SIG-M5 treated with dmso at 0.1 percent for 504 hours (cell line): ENCODE data around the gene GTF2F2.

ENCODE experiments used
- DNase-seq: peaks from one replicate; lab custom pipeline; 2025; ENCODE audit not compliant: unreplicated experiment; lab: John Stamatoyannopoulos, UW

GTF2F2 gene

GRCh38 chr13:45299194-45299593, 178.9 kb downstream of the GTF2F2 start:
- DNase-seq, result no peak

- DNase-seq, result no peak
Observed at GRCh38 chr13:45300190-45300985, 180.1 kb downstream of the GTF2F2 start.

DNA sequence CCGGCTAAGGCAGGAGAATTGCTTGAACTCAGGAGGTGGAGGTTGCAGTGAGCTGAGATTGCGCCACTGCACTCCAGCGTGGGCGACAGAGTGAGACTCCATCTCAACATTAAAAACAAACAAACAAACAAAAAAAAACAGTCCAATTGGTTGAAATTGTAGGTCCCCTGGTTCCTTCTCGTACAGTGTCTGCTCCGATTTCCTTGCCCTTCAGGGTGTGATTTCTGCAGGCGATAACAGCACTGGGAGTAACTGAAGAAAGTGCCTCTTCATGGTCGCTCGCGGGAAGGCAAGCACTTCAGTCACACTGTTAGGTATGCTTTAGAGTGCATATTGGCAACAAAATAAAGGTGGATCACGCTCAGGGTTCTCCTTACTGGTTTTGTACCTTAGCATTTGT, 181.0 kb downstream of the GTF2F2 start:
- DNase-seq, result no peak

GRCh38 chr13:45302507-45302906, 182.2 kb downstream of the GTF2F2 start:
- no peak for DNase-seq

DNA sequence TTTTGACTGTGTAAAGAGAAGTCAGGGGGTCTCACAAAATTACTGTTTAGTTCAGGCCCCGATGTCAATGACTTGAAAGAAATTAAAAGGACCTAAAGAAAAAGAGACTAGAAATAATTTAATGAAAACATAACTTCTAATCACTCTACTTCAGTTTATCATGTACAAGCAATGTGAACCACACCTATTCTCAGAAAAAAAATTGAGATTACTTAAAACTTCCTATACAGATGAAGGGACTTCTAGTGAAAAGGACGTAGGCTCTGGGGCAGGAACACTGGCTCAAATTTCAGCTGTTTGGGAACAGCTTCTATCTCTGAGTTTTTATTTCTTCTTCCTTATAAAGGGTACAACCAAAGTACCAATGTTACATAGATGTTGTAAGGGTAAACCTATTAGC, 182.7 kb downstream of the GTF2F2 start:
- DNase-seq, result no peak

GRCh38 chr13:45303866-45304265, 183.6 kb downstream of the GTF2F2 start:
- DNase-seq, result no peak

DNA sequence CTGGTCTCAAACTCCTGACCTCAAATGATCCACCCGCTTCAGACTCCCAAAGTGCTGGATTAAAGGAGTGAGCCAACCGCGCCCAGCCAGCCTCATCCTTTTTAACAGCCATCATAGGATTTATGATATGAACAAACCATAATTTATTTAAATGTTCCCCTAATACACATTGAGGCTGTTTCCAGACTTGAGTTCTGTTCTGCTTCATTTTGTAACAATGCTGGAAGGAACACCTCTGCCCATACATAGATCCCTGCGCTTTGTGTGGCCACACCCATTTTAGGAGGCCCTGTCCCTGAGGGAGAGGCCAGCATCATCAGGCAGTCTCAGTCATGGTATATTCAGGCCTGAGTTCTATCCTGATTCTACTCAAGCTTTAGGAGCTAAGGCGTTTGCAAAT, 184.8 kb downstream of the GTF2F2 start:
- DNase-seq, result no peak

- DNase-seq, result no peak
Observed at GRCh38 chr13:45306966-45307365, 186.7 kb downstream of the GTF2F2 start.

- DNase-seq, result no peak
Observed at GRCh38 chr13:45310341-45311131, 190.2 kb downstream of the GTF2F2 start.

- DNase-seq, result no peak
Observed at GRCh38 chr13:45314822-45315221, 194.5 kb downstream of the GTF2F2 start.

- no peak for DNase-seq
Observed at GRCh38 chr13:45315520-45316167, 195.3 kb downstream of the GTF2F2 start.

DNA sequence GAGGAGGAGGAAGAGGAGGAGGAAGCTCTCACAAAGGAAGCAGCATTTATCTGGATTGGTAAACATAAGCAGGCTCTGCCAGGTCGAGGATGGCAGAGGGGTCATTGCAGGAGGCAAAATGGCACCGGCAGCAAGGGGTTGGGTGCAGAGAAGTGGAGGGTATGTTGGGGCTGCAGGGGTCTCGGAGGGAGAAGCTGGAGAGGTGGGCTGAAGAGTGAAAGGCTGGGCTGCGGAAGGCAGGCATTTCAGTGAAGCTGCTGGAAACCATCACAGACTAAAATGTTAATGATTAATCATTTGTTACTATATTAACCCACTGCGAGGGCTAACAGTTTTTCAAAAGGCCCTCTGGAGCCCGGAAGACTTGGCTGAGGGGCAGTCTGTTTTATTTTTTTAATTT, 196.0 kb downstream of the GTF2F2 start:
- DNase-seq, result no peak

DNA sequence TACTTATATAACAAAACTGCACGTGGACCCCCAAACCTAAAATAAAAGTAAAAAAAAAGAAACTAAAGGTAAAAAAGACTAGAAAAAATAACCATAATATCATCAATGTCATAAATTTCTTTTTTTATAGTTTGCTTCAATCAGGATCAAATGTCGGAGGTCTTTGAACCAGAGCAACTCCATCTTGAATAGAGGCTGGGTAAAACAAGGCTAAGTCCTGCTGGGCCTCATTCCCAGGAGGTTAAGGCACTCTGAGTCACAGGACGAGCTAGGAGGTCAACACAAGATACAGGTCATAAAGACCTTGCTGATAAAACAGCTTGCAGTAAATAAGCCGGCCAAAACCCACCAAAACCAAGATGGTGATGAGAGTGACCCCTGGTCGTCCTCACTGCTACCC, 196.7 kb downstream of the GTF2F2 start:
- no peak for DNase-seq

DNA sequence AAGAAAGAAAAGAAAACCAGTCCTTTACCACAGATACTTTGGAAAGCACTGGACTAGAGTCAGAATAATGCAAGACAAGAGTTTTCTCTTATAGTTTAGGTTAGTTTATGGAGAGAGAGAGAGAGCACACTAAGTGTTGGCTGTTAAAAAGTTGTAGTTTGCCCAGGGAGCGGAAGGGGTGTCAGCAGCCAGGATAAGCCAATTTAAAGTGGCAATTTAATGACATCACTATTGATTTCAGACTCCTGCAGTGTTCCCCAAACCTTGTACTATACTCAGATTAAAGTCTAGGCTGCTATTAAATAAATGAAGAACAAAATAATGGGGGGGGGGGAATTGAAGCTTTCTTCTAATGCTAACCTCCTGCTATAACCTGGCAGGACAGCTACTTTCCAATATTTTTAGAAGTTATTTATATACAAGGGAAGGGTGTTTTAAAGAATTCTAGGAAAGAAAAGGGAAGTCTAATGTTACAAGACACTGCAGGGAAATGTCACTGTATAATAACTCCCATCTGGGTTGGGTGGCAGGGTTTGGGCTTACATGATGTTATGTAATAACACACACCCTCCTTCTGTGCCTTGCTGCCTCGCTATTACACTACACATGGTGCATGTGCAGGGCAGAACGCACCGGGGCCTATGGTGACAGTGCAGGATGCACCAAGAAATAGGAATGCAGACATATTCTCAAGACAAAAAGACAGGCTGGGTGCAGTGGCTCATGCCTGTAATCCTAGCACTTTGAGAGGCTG, 200.7 kb downstream of the GTF2F2 start:
- peak; percentile 88 for DNase-seq

DNA sequence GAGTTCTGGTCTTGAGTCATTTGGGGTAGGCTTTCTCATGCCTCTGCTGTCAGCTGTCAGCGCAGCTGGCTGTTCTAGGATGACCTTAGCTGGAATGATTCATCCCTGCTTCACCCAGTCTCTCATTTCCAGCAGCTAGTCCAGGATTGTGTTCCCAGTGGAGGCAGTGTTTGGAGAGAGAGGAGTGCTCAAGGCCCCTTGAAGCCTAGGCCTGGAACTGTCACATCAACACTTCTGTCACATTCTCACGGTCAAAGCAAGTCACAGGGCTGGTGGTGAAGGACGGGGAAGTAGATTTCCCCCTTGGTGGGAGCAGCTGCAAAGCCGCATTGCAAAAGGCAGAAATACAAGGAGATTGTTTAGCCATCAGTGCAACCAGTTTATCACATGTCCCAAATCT, 205.5 kb downstream of the GTF2F2 start:
- no peak for DNase-seq

GRCh38 chr13:45327253-45327955, 207.1 kb downstream of the GTF2F2 start:
- no peak for DNase-seq

- DNase-seq, result no peak
Observed at GRCh38 chr13:45328661-45329111, 208.4 kb downstream of the GTF2F2 start.

DNA sequence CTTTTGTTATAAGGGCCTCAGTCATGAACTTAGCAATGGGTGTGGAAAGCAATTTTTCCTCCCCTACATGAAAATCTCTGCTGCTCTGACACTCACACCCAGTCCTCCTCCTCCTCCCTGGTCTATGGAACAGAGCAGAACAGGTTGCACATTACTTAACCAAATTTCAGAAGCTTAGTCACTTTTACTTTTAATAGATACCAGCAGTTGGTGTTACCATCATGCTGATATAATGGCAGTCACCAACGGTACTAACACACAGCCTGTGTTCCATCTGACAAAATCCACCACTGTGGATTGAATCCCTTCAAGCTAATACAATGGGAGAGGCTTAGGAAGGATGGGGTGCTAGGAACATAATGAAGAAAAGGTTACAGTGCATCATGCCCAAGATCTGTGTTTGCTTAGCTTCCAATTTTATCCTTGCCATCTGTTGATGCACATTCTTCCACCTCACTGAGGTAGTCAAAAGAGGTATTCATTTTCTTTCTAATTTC, 210.9 kb downstream of the GTF2F2 start:
- DNase-seq, result peak; percentile 45

DNA sequence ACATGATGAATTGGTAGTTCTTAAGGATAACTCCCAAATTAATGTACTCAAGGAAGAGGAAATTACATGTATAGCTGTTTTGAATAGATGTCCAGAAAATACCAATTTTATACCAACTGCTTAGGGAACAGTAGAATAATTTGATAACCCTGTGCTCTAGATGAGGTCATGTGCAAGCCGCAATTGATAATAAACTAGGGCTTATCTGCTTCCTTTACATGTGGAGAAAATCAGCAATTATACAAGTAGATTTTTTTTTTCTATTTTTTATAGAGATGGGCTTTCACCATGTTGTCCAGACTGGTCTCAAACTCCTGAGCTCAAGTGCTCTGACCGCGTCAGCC, 211.4 kb downstream of the GTF2F2 start:
- no peak for DNase-seq

GRCh38 chr13:45332036-45332830, 211.9 kb downstream of the GTF2F2 start:
- DNase-seq, result peak; percentile 62
